Tibial artery (tissue), 4 donors: ENCODE results near the gene ASB2.

Source experiments
- DNase-seq, 2 donors: peaks; one replicate each; pipeline ENCODE4 v3.0.0-alpha.2; 2019
- H3K27ac ChIP-seq, 2 donors: fragments of 200-600 bp; sonication (generic) in 1 of 2; 1 replicate in 1 of 2; 2 replicates in 1 of 2; pipeline ENCODE4 v1.5.1; 2018 to 2019; ENCODE audit warnings: mild to moderate bottlenecking in 1 of 2
- H3K27me3 ChIP-seq, 2 donors: fragments of 200-600 bp; sonication (generic) in 1 of 2; one replicate each; pipeline versions ENCODE4 v1.5.1 to v1.6.0; 2016 to 2019
- H3K36me3 ChIP-seq, 3 donors: fragments of 200-600 bp; sonication (generic) in 2 of 3; one replicate each; pipeline ENCODE4 v1.5.1; 2016 to 2019; ENCODE audit warnings: mild to moderate bottlenecking in 2 of 3
- H3K4me1 ChIP-seq, 4 donors: fragments of 200-600 bp; sonication (generic) in 2 of 4; 1 replicate in 3 of 4; 2 replicates in 1 of 4; pipeline ENCODE4 v1.5.1; 2016 to 2019
- H3K4me3 ChIP-seq, 2 donors: fragments of 200-600 bp; sonication (generic) in 1 of 2; 1 replicate in 1 of 2; 2 replicates in 1 of 2; pipeline ENCODE4 v1.5.1; 2018 to 2019; ENCODE audit warnings: mild to moderate bottlenecking in 2 of 2
- H3K9me3 ChIP-seq, 3 donors: fragments of 200-600 bp; sonication (generic) in 1 of 3; one replicate each; pipeline ENCODE4 v1.5.1; 2016 to 2019
- intact Hi-C: fragments of 100-400 bp; cut with DNase I; formaldehyde crosslinking; loops from one replicate; pipeline ENCODE4 v1.15.0; 2023; ENCODE audit warnings: low total_unique reads
- TF ChIP-seq, protein P1 (sequence below), 2 experiments: fragments of 200-600 bp in 1 of 2; fragments of 450-650 bp in 1 of 2; IDR thresholded peaks; one replicate each; pipeline ENCODE4 v1.5.1; 2017 to 2019; ENCODE audit warnings: antibody characterized with exemption in 2 of 2, mild to moderate bottlenecking in 1 of 2, moderate library complexity in 1 of 2

ASB2 gene

DNA sequence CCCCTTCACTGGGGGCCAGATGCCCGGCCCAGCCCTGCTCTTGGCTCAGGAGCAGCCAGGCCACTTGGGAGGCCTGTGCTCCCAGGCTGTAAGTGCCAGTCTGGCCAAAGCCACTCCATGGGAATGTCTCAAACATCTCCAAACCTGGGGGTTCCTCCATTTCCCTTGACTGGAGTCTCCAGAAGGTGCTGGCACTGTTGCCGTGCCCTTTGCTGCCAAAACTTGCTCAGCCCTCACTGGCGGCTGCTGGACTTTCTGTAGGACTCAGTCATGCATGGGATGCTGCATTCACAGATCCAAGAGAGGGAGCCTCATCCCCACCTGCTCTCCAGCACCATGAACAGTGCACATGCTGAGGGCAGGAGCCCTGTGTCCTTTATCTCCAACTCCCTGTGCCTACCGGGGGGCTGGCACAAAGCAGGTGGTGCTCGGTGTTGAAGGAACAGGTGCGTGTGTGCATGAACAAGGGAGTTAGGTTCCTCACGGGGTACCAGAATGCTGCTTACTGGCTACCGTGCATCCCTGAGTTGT, 40.1 kb upstream of the ASB2 start:
- no peaks in the 10 kb centered on the region for H3K36me3 ChIP-seq
- TF ChIP-seq, protein P1, sequence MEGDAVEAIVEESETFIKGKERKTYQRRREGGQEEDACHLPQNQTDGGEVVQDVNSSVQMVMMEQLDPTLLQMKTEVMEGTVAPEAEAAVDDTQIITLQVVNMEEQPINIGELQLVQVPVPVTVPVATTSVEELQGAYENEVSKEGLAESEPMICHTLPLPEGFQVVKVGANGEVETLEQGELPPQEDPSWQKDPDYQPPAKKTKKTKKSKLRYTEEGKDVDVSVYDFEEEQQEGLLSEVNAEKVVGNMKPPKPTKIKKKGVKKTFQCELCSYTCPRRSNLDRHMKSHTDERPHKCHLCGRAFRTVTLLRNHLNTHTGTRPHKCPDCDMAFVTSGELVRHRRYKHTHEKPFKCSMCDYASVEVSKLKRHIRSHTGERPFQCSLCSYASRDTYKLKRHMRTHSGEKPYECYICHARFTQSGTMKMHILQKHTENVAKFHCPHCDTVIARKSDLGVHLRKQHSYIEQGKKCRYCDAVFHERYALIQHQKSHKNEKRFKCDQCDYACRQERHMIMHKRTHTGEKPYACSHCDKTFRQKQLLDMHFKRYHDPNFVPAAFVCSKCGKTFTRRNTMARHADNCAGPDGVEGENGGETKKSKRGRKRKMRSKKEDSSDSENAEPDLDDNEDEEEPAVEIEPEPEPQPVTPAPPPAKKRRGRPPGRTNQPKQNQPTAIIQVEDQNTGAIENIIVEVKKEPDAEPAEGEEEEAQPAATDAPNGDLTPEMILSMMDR (IDR thresholded peaks at IDR 0.05), result no peak
- intact Hi-C loops, result no loop called here
- DNase-seq, result no peak
- H3K9me3 ChIP-seq, result no peaks in the 10 kb centered on the region
- H3K27ac ChIP-seq, result no peak overlapping the region
- H3K4me3 ChIP-seq, result no peak overlapping the region
- H3K27me3 ChIP-seq, result peaks cover 0 to 6% of the 10 kb centered on the region in 2 donors
- H3K4me1 ChIP-seq, result no peaks in the 10 kb centered on the region

DNA sequence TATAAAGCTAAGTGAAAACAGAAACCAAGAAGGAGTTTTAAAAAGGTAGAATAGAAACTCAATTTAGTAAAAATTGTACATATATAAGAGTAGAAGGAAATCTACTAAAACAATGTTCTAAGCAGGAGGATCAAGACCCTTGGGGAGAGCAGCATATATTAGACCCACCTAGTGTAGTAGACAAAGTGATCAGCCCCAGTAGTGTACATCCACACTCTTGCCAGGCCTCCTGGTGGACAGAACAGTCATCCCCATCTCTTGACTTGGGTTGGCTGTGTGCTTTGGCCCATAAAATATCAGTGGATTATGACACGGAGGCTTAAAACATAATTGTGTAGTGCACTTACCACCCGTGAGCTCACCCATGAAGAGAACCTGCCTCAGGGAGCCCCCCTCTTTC, 38.9 kb upstream of the ASB2 start:
- intact Hi-C loops, result no loop called here
- peaks cover 0 to 18% of the 10 kb centered on the region in 2 donors for H3K27me3 ChIP-seq
- H3K4me1 ChIP-seq, result no peaks in the 10 kb centered on the region
- no peaks in the 10 kb centered on the region for H3K36me3 ChIP-seq
- H3K27ac ChIP-seq, result no peak overlapping the region
- TF ChIP-seq, protein P1 (IDR thresholded peaks at IDR 0.05), result no peak
- DNase-seq, result no peak
- no peak overlapping the region for H3K4me3 ChIP-seq
- H3K9me3 ChIP-seq, result no peaks in the 10 kb centered on the region

DNA sequence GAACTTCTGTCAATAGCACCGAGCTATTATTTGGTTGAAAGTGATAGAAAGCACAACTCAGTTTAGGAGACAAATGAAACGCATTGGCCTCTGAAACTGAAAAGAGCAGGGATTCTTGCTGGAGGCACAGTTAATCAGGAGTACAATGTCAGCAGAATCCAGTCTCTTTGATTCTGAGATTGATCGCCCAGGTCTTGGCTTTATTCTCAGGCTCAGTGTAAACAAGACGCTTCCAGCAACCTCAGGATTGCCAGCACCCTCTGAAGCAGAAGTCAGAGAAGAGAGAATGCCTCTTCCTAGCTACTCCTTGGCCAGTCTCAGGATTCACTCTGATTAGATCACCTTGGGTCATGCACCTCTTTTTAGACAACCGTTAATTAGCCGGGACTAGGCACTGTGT, 38.0 kb upstream of the ASB2 start:
- peaks cover 0 to 20% of the 10 kb centered on the region in 2 donors for H3K27me3 ChIP-seq
- H3K9me3 ChIP-seq, result no peaks in the 10 kb centered on the region
- intact Hi-C loops, result no loop called here
- no peaks in the 10 kb centered on the region for H3K4me1 ChIP-seq
- H3K27ac ChIP-seq, result no peak overlapping the region
- TF ChIP-seq, protein P1 (IDR thresholded peaks at IDR 0.05), result no peak
- H3K36me3 ChIP-seq, result no peaks in the 10 kb centered on the region
- no peak overlapping the region for H3K4me3 ChIP-seq
- DNase-seq, result no peak

DNA sequence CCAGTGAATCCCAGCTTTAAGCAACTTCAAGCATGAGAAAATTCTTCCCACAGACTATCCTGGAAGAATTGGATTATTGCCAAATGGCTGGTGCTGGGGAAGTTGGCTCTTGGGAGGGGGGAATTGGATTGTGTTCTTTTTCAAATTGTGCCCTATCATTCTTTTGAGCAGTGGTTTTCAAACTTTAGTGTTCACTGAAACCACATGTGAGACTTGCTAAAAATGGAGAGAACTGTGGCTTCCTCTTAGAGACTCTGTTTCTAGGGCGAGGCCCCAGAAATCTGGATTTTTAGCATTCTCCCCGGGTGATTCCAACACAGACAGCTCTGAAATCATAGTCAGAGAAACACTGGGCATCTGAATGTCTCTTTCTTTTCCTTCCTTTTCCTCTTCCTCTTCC, 35.4 kb upstream of the ASB2 start:
- Histone ChIP-seq H3K9me3 (no peaks in the 10 kb centered on the region), H3K27me3 (peaks cover 0 to 28% of the 10 kb centered on the region in 2 donors), H3K4me1 (no peaks in the 10 kb centered on the region), H3K27ac (no peak overlapping the region), H3K4me3 (no peak overlapping the region), H3K36me3 (no peaks in the 10 kb centered on the region)
- intact Hi-C loops, result no loop called here
- no peak for DNase-seq
- TF ChIP-seq, protein P1 (IDR thresholded peaks at IDR 0.05), result no peak

DNA sequence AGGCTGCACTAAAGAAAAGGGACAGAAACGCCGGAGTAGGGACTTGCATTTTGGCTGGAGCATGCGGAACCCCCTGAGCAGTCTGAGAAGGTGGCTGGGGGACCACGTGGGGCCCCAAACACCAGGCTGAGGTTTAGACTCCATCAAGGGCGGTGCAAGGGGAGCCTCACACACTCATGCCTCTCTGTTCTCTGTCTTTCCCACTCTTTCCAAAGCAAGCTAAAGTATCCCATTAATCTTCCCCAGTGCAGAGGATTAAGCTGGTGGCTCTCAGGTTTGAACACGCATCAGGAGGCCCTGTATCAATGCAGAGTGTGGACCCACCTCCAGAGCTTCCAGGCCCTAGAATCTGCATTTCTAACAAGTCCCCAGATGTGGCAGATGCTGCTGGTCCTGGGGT, 34.3 kb upstream of the ASB2 start:
- Histone ChIP-seq H3K27me3 (peaks cover 0 to 24% of the 10 kb centered on the region in 2 donors), H3K4me3 (no peak overlapping the region), H3K9me3 (no peaks in the 10 kb centered on the region), H3K36me3 (no peaks in the 10 kb centered on the region), H3K4me1 (no peaks in the 10 kb centered on the region), H3K27ac (no peak overlapping the region)
- TF ChIP-seq, protein P1 (IDR thresholded peaks at IDR 0.05), result no peak
- no peak for DNase-seq
- intact Hi-C loops, result no loop called here

DNA sequence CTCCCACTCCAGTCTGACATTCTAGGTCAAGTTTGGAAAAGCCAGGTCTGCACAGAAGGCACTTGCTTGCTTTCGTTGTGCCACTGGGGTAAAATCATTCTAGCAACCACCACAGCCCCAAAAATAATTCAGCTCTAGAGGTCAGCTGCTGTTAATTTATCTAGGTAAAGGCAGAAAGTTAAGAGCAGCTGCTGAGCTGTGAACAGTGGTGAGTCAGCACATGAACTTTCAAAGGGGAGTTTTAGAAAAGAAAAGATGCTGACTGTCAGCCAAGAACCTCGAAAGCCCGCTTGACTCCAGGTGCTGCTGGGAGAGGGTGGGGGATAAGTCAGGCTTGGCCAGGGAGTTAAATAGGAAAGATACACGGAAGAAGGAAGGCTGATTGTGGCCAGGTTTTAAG, 33.4 kb upstream of the ASB2 start:
- Histone ChIP-seq H3K9me3 (no peaks in the 10 kb centered on the region), H3K4me3 (no peak overlapping the region), H3K27me3 (peaks cover 0 to 24% of the 10 kb centered on the region in 2 donors), H3K36me3 (no peaks in the 10 kb centered on the region), H3K4me1 (no peaks in the 10 kb centered on the region), H3K27ac (no peak overlapping the region)
- intact Hi-C loops, result loop anchor here (10.0 kb wide), 1 partner anchor 355 kb away; no protein-coding TSS in a partner anchor
- TF ChIP-seq, protein P1 (IDR thresholded peaks at IDR 0.05), result no peak
- DNase-seq, result no peak
